Liver (tissue), 2 donors: ENCODE results near the gene MADD.

Experiments
- ZBTB33 ChIP-seq: IDR thresholded peaks from 2 replicates; pipeline ENCODE4 v1.6.1; 2016; ENCODE audit warnings: antibody characterized with exemption
- TF ChIP-seq, protein P1 (sequence below): fragments of 150-350 bp; IDR thresholded peaks from 2 replicates; pipeline ENCODE4 v1.5.1; 2017; ENCODE audit warnings: improper control_type of control experiment, low read depth, low read length; ENCODE audit not compliant: missing input control
- donor health status: healthy.

GRCh38 chr11:47337229-47337924 lies 67.4 kb downstream of the MADD start:
- TF ChIP-seq, protein P1, sequence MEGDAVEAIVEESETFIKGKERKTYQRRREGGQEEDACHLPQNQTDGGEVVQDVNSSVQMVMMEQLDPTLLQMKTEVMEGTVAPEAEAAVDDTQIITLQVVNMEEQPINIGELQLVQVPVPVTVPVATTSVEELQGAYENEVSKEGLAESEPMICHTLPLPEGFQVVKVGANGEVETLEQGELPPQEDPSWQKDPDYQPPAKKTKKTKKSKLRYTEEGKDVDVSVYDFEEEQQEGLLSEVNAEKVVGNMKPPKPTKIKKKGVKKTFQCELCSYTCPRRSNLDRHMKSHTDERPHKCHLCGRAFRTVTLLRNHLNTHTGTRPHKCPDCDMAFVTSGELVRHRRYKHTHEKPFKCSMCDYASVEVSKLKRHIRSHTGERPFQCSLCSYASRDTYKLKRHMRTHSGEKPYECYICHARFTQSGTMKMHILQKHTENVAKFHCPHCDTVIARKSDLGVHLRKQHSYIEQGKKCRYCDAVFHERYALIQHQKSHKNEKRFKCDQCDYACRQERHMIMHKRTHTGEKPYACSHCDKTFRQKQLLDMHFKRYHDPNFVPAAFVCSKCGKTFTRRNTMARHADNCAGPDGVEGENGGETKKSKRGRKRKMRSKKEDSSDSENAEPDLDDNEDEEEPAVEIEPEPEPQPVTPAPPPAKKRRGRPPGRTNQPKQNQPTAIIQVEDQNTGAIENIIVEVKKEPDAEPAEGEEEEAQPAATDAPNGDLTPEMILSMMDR = no peak
- no peak for TF ChIP-seq ZBTB33
